Suppressor macrophage treated with lipopolysaccharide for 1 hour (primary cell): ENCODE data around the gene TSPAN5.
A peak's percentile ranks its signal among the peaks of the same experiment; 100 is the strongest.
"Not testable (repeated sequence)": the region's sequence is repeated elsewhere in the genome, so short reads cannot be mapped to it uniquely, and the experiment has no call there.

Experiments used
- DNase-seq, 3 donors: peaks; one replicate each; pipeline ENCODE4 v3.0.0-alpha.2; 2020 to 2022

Gene TSPAN5

GRCh38 chr4:98544141-98544817 is 114.1 kb downstream of the TSPAN5 start:
- DNase-seq: no peak

- no peak for DNase-seq
Observed at GRCh38 chr4:98542011-98542410, 116.4 kb downstream of the TSPAN5 start.

- no peak for DNase-seq
Observed at GRCh38 chr4:98540803-98541202, 117.6 kb downstream of the TSPAN5 start.

GRCh38 chr4:98539741-98540140 is 118.7 kb downstream of the TSPAN5 start:
- no peak for DNase-seq

DNA sequence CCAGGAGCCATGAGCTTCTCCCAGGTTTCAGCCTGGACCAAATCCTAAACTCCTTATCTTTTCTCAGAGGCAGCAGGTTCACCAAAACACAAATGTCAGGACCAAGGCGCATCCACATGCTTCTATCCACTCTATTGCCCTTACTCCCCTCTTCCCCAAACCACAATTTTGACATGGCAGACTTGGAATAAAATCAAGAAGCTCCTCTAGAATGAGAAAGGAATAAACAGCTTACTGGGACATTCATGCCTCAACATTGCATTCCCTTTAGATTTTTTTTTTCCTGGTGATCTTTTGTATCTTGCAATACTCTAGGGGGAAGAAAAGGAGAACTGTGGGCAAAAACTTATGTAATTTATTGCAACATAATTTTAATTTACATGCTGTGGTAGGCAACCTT is 119.1 kb downstream of the TSPAN5 start:
- DNase-seq: peak in 1 of 3 donors; percentile 17

GRCh38 chr4:98536631-98537030 is 121.8 kb downstream of the TSPAN5 start:
- DNase-seq: no peak

DNA sequence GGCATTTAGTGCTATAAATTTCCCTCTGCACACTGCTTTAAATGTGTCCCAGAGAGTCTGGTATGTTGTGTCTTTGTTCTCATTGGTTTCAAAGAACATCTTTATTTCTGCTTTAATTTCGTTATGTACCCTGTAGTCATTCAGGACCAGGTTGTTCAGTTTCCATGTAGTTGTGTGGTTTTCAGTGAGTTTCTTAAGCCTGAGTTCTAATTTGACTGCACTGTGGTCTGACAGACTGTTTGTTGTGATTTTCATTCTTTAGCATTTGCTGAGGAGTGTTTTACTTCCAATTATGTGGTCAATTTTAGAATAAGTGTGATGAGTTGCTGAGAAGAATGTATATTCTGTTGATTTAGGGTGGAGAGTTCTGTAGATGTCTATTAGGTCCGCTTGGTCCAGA is 124.3 kb downstream of the TSPAN5 start:
- not testable (repeated sequence) for DNase-seq

DNA sequence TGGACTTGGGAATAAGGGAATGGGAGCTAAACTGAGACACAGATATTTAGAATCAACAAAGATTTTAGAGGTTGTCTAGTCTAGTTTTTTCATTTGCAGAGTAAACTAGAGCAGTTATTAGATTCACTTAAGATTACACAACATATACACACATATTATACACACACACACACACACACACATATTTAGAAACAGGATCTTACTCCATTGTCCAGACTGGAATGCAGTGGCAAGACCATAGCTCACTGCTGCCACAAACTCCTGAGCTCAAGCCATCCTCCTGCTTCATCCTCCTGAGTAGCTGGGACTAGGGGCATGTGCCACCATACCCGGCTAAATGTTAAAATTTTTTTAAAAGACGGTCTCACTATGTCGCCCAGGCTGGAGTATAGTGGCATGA is 127.8 kb downstream of the TSPAN5 start:
- no peak for DNase-seq

GRCh38 chr4:98529970-98530569 is 128.3 kb downstream of the TSPAN5 start:
- no peak for DNase-seq

- DNase-seq: no peak
Observed at GRCh38 chr4:98528882-98529281, 129.5 kb downstream of the TSPAN5 start.

GRCh38 chr4:98527534-98528269 is 130.7 kb downstream of the TSPAN5 start:
- DNase-seq: no peak

- no peak for DNase-seq
Observed at GRCh38 chr4:98524230-98524629, 134.2 kb downstream of the TSPAN5 start.

DNA sequence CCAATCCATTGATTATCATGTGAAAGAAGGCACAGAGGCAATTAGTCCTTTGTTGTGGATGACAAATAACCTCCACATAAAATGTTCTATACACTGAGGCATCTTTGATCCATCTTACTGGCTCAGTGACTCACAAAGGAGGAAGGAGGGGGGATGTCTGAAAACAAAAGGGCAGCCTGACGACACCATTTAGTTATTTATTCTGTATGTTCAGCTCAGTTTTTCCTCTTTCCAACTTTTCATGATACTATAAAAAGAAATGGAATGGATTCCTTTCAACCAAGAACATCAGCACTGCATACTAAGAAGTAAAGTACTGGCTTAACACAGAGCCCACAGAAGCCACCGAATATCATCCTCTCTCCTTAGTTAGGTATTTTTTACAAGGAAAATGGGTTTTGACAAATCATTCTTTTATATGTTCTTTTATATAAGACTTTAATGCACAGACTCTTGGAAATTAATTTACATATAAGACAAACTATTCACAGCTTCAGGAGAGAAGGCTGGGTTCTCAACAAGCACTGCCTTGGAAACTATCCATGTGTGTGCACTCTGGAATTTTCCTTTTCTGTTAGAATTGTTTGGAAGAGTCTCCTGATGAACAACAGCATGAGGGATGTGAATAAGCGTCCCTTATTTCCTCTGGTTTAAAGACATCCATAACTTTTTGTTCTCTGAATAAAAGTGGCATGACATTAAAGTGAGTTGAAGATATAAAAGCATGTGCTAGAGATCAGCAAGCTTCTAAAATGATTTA is 135.6 kb downstream of the TSPAN5 start:
- DNase-seq: no peak

- DNase-seq: no peak
Observed at GRCh38 chr4:98522062-98522461, 136.3 kb downstream of the TSPAN5 start.

GRCh38 chr4:98521486-98521885 is 136.9 kb downstream of the TSPAN5 start:
- no peak for DNase-seq

- no peak for DNase-seq
Observed at GRCh38 chr4:98519268-98519977, 139.0 kb downstream of the TSPAN5 start.

- DNase-seq: no peak
Observed at GRCh38 chr4:98518559-98519267, 139.7 kb downstream of the TSPAN5 start.

DNA sequence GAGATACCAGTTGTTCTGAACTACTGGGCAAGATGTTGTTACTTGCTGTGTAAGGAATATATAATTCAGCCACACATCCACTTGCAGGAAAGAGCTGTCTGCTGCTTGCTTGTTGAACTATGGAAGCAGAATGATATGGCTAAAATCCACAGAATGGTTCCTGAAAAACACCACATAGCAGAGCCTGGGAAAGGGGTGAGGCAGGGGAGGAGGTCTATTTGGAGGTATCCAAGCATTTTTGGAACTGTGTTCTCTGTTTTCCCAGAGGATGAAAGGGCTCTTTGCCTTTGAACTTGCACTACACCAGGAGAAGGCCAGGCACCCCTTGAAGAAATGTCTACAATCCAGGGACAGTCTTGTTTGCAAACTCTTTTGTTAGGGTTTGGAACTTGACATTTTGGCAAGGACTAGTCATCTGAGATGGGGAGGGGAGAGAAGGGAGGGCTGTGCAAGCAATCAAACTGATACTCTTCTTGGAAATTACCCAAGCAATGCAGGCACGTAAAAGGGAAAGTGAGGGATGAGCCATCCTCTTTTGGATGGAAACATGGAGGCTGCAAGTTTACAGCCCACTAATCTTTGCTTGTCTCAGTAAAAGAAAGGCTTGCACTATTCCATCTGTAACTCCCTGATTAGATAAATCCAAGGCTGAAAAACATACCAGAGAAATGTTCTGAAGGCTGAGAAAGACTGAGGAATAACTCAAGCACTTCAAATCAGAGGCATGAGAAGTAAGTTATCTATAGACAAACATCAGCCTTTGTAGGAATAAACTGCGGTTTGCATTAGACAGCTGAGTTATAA is 141.0 kb downstream of the TSPAN5 start:
- DNase-seq: no peak

DNA sequence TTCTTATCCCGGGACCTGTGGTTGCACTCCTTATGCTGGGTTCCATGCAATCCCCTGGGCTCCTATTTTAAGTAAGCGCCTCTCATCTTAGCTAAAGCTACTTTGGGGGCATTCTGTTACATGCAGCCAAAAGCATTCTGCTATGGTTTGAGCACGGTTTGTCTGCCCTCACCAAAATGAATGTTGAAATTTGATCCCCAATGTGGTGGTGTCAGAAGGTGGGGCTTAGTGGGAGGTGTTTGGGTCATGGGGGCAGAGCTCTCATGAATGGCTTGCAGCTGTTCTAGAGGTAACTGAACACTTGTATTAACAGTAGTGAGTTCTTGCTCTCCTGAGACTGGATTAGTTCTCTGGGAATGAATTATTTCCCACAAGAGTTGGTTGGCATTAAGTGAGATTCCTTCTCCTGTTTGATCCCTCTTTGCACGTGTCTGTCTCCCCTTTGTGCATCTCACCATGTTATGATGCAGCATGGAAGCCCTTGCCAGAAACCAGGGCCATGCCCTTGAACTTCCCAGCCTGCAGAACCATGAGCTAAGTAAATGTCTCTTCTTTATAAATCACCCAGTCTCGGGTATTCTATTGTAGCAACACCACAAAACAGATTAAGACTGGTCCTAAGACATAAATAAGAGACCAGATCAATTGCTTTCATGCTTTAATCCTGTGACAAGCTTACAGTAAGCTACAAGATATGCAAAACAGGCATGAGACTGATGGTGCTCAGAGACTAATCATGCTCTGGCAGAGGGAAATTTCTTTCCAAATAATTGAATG is 141.8 kb downstream of the TSPAN5 start:
- no peak for DNase-seq

DNA sequence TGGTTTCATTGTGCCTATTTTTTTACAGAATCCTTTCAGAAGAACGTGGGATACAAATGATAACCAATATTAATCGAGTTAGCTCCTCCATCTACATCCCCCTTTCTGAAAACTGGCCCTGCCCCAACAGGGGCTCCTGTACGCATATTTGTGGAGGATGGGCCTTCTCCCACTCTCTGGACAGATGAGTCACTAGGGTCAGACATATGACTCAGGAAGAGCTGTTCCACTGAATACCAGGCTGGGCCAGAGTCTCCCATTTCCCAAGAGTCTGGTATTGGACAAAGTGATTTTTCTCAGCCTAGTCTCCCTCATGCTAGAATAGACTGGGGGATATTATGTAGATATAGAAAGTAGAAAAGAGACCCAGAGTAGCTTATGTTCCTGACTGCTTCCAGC is 142.4 kb downstream of the TSPAN5 start:
- peak; percentile 41 to 53 (median 43) for DNase-seq

DNA sequence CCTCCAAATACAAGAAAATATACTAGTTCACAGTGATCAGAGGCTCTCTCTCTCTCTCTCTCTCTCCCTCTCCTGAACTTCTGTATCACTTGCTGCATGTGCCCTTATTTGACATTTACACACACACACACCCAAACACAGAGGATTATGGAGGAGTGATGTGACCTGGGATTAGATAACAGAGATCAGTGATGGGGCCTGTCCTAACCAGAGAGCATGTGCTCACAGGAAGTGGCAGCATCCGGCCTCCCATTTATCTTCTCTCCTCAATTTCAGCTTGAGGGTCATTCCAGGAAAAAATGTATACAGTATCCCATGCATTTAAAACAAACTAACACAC is 143.0 kb downstream of the TSPAN5 start:
- no peak for DNase-seq
